GM12892 (cell line): ENCODE data around the gene MXRA7.

Experiments used
- POLR2A ChIP-seq: IDR thresholded peaks from 2 replicates; pipeline ENCODE4 v1.6.1; 2011; ENCODE audit warnings: low read depth, low read length, control low read depth
- TAF1 ChIP-seq: IDR thresholded peaks from 2 replicates; pipeline ENCODE4 v1.6.1; 2011; ENCODE audit warnings: low read depth, mild to moderate bottlenecking, control low read depth, low read length, borderline replicate concordance

DNA sequence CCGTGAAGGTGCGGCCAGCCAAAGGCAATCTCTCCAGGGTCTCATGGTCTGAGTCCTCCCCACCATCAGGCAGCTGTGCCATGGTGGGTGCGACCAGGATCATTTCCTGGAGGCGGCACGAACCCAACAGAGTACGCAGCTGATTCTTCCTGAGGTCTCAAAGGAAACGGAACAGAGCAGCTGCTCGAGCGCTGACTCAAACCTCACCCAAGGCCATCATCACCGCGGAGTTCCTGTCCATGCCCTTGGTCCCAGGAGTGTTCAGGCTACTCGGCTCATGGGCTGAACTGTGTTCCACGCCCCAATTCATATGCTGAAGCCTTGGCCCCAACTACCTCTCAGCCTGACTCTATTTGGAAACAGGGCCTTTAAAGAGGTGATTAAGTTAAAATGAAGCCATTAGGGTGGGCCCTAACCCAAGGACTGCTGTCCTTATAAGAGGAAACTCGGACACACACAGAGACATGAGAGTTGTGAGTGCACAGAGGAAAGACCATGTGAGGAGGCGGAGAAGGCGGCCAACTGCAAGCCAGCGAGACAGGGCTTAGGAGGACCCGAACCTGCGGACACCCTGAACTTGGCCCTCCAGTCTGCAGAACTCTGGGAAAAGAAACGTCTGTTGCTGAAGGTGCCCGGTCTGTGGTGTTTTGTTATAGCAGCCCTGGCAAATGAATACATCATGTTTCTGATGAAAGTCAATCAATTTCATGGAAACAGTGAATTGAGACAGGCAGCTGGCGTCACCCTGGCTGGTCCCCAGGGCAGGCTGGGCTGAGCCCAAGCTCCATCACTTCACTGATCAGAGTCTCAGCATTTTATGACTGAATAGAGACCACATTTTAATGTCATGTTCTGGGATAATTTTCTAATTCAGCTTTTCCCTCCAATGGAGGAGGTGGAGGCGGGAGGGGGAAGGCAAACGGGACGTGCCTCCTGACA, 13.7 kb downstream of the MXRA7 start:
- TF ChIP-seq POLR2A (no peak), TAF1 (no peak)
